ENCODE results near the gene STK25.

GRCh38 chr2:241468476-241468781, 40.0 kb downstream of the STK25 start:
- TF ChIP-seq CTCF (conservative IDR thresholded peaks at IDR 0.05) = no peak
- TF ChIP-seq ZFX (IDR thresholded peaks at IDR 0.05) = no peak

Data from C4-2B (cell line).